ENCODE results near the gene WRAP73. TPM values are rescaled to one million over a fixed set of nuclear protein-coding genes. Genes with fewer than 3 reads are reported as not detected.

WRAP73 gene
- total RNA-seq, 4 donors from 2014 or later, result 19.7 to 30.4 (median 25.5) TPM

DNA sequence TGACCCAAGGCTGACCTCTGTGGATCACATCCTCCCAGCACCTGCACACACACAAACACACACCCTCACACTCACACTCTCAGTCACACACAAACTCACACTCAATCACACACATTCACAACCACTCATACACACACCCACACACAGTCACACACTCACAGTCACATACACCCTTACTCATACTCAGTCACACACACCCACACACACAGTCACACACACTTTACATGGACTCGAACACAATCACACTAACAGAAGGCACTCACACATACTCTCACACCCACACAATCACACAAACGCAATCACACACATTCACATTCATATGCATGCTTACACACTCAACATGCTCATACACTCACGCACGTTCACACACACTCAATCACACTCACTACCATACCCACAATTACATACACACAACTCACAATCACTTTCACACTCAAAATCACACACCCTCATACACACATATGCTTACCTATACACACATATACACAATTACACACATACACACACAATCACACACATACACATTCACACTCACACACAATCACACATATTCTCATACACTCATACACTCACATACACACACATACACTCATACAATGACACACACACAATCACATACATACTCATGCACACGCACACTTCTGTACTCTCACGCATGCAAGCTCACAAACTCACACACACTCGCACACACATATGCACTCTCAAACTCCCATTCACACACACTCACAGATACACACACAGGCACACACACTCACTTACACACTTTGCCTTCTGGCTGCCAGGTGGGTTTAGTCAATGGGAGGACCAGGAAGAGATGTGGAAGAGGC lies 44.7 kb downstream of the WRAP73 start:
- intact Hi-C loops (cut with DNase I; ENCODE audit: low total_unique reads) (no loop called here), in situ Hi-C loops (cut with MboI; ENCODE audit: low pct_ligation_motif_present in 1 of 4, low pct_unique_long_range_greater_than_20kb in 1 of 4, low sequenced_read_pairs in 3 of 4) (no loop called here)
- Histone ChIP-seq H3K36me3 (no peaks in the 10 kb centered on the region), H3K4me1 (peaks cover 0 to 1% (median under 1%) of the 10 kb centered on the region in 4 donors), H3K27ac (no peak overlapping the region), H3K9me3 (no peaks in the 10 kb centered on the region), H3K4me3 (no peak overlapping the region), H3K27me3 (peaks cover 17% of the 10 kb centered on the region)
- no peak for DNase-seq
- no peak for TF ChIP-seq POLR2AphosphoS5 (IDR thresholded peaks at IDR 0.05)
- no peak for TF ChIP-seq EP300 (IDR thresholded peaks at IDR 0.05; ENCODE audit: low read depth)
- no peak for TF ChIP-seq POLR2A (IDR thresholded peaks at IDR 0.05)
- TF ChIP-seq, protein P1, sequence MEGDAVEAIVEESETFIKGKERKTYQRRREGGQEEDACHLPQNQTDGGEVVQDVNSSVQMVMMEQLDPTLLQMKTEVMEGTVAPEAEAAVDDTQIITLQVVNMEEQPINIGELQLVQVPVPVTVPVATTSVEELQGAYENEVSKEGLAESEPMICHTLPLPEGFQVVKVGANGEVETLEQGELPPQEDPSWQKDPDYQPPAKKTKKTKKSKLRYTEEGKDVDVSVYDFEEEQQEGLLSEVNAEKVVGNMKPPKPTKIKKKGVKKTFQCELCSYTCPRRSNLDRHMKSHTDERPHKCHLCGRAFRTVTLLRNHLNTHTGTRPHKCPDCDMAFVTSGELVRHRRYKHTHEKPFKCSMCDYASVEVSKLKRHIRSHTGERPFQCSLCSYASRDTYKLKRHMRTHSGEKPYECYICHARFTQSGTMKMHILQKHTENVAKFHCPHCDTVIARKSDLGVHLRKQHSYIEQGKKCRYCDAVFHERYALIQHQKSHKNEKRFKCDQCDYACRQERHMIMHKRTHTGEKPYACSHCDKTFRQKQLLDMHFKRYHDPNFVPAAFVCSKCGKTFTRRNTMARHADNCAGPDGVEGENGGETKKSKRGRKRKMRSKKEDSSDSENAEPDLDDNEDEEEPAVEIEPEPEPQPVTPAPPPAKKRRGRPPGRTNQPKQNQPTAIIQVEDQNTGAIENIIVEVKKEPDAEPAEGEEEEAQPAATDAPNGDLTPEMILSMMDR (IDR thresholded peaks at IDR 0.05), result no peak
- 81 to 87% methylated on average over 4 to 7 of the region's 7 CpGs for WGBS, 2 donors (ENCODE audit: low coverage in 1 of 2)

DNA sequence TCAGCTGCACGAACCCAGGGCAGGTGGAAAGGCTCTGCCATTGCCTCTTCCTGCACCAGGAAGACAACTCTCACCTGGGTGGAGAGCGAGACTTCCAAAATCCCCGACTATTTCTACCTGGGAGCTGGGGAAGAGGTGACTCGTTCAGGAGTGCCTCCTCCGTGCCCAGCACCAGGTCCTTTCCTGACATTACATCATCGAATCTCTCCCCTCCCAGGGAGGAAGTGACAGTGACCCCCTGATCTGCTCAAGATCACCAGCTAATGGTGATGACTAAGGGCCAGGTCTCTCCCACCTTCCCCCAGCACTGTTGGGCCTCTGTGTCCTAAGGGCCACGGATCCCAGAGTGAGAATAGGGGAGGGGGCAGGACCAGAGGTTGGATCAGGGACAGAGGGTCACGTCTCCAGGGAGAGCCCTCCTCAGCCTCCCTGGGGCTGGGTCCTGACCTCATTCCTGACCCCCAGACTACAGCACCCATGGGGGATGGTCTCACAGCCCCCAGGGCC lies 45.4 kb downstream of the WRAP73 start:
- in situ Hi-C loops (cut with MboI; ENCODE audit: low pct_ligation_motif_present in 1 of 4, low pct_unique_long_range_greater_than_20kb in 1 of 4, low sequenced_read_pairs in 3 of 4) (no loop called here), intact Hi-C loops (cut with DNase I; ENCODE audit: low total_unique reads) (no loop called here)
- H3K4me3 ChIP-seq, result no peak overlapping the region
- no peaks in the 10 kb centered on the region for H3K4me1 ChIP-seq
- no peak overlapping the region for H3K27ac ChIP-seq
- no peaks in the 10 kb centered on the region for H3K36me3 ChIP-seq
- 81% methylated on average over 8 of the region's 8 CpGs; no CpG with 5 or more reads in 1 of the 2 donors for WGBS, 2 donors (ENCODE audit: low coverage in 1 of 2)
- H3K27me3 ChIP-seq, result peaks cover 10% of the 10 kb centered on the region
- no peak for TF ChIP-seq POLR2A (IDR thresholded peaks at IDR 0.05)
- no peak for TF ChIP-seq POLR2AphosphoS5 (IDR thresholded peaks at IDR 0.05)
- no peak for TF ChIP-seq EP300 (IDR thresholded peaks at IDR 0.05; ENCODE audit: low read depth)
- TF ChIP-seq, protein P1 (IDR thresholded peaks at IDR 0.05), result no peak
- no peak for DNase-seq
- H3K9me3 ChIP-seq, result no peaks in the 10 kb centered on the region

DNA sequence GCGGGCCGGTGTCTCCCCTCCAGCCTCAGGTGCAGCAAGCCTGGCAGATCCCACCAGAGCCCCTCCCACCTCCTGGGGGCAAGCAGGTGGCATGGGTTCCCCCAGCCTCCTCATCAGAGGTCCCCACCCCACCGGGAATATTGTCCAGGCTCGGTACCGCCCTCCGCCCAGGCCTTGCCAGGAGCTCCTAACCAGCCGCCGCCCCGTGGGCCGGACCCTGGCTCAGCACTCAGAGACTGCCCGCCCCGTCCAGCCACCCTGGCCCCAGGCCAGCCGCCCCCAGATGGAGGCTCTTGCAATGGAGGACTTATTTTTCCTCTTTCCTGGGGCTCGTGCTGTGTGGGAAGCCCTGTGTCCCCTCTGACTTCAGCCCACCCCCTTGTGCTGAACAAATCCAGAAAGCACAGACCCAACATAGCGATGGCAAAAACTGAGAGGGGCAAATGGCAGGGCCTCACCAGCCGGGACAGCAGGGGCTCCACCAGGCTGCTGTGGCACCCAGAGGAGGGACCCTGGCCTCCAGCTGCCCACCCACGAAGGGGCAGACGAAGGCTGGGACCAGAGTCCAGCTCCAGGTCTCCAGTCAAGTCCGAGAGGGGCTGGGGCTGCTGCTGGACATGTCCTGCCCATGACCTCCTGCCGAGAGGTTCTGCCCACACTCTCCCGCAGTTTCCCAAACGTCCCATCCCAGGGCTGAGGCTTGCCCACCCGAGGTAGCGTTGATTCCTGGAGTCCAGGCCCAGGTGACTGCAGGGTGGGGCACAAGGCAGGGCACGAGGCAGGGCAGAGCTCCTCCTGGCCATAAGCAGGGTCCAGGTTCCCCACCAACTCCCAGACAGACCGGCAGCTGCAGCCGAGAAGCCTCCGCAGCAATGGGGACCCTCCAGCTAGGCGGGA lies 46.1 kb downstream of the WRAP73 start:
- H3K27ac ChIP-seq, result no peak overlapping the region
- DNase-seq, result no peak
- peaks cover 3% of the 10 kb centered on the region for H3K27me3 ChIP-seq
- 85% methylated on average over 27 of the region's 29 CpGs; no CpG with 5 or more reads in 1 of the 2 donors for WGBS, 2 donors (ENCODE audit: low coverage in 1 of 2)
- peaks cover 0 to under 1% (median under 1%) of the 10 kb centered on the region in 4 donors for H3K4me1 ChIP-seq
- no peaks in the 10 kb centered on the region for H3K9me3 ChIP-seq
- in situ Hi-C loops (cut with MboI; ENCODE audit: low pct_ligation_motif_present in 1 of 4, low pct_unique_long_range_greater_than_20kb in 1 of 4, low sequenced_read_pairs in 3 of 4), result no loop called here
- no peaks in the 10 kb centered on the region for H3K36me3 ChIP-seq
- TF ChIP-seq, protein P1 (IDR thresholded peaks at IDR 0.05), result no peak
- TF ChIP-seq POLR2AphosphoS5 (IDR thresholded peaks at IDR 0.05) (no peak), EP300 (IDR thresholded peaks at IDR 0.05; ENCODE audit: low read depth) (no peak), POLR2A (IDR thresholded peaks at IDR 0.05) (no peak)
- intact Hi-C loops (cut with DNase I; ENCODE audit: low total_unique reads), result no loop called here
- H3K4me3 ChIP-seq, result no peak overlapping the region

DNA sequence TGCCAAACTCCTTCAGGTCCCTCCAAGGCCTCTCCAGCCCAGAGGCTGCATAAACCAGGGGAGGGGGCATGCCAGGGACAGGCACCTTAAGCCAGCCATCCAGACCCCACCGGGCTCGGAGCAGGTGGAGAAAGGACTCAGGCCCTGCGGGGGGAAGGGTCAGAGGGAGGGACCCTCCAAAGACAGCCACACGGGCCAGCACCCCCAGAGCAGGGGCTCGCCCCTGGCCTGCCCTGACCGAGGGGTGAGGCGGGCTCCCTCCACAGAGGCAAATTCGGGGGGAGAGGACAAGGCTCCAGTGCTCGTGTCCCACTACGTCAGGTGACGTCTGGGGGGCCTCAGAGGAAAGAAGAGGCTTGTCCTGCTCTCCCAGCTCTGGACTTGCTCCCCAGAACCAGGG lies 46.7 kb downstream of the WRAP73 start:
- H3K4me1 ChIP-seq, result peaks cover 0 to 7% (median 7%) of the 10 kb centered on the region in 4 donors
- no peak overlapping the region for H3K27ac ChIP-seq
- H3K27me3 ChIP-seq, result no peaks in the 10 kb centered on the region
- intact Hi-C loops (cut with DNase I; ENCODE audit: low total_unique reads) (no loop called here), in situ Hi-C loops (cut with MboI; ENCODE audit: low pct_ligation_motif_present in 1 of 4, low pct_unique_long_range_greater_than_20kb in 1 of 4, low sequenced_read_pairs in 3 of 4) (no loop called here)
- WGBS, 2 donors (ENCODE audit: low coverage in 1 of 2), result 87% methylated on average over 11 of the region's 11 CpGs; no CpG with 5 or more reads in 1 of the 2 donors
- H3K4me3 ChIP-seq, result no peak overlapping the region
- TF ChIP-seq EP300 (IDR thresholded peaks at IDR 0.05; ENCODE audit: low read depth) (no peak), POLR2A (IDR thresholded peaks at IDR 0.05) (no peak), POLR2AphosphoS5 (IDR thresholded peaks at IDR 0.05) (no peak)
- TF ChIP-seq, protein P1 (IDR thresholded peaks at IDR 0.05), result no peak
- no peaks in the 10 kb centered on the region for H3K36me3 ChIP-seq
- H3K9me3 ChIP-seq, result no peaks in the 10 kb centered on the region
- no peak for DNase-seq

Data from transverse colon (tissue), 4 donors.